IgD-negative memory B cell (primary cell): Measurements from ENCODE around the gene MTFP1. TPM values are rescaled to one million over a fixed set of nuclear protein-coding genes. Genes with fewer than 3 reads are reported as not detected.

Source experiments
- H3K27ac Mint-ChIP-seq, 3 donors: one replicate each; pipeline ENCODE4 v1.8.0; 2020 to 2022; ENCODE audit warnings: mild to moderate bottlenecking in 3 of 3, mixed read lengths in 3 of 3, moderate library complexity in 1 of 3
- H3K27me3 Mint-ChIP-seq: one replicate; pipeline ENCODE4 v1.8.0; 2021; ENCODE audit warnings: mixed read lengths
- H3K36me3 Mint-ChIP-seq: one replicate; pipeline ENCODE4 v1.8.0; 2020; ENCODE audit warnings: mild to moderate bottlenecking, mixed read lengths
- H3K4me1 Mint-ChIP-seq, 3 donors: one replicate each; pipeline ENCODE4 v1.8.0; 2020 to 2022; ENCODE audit warnings: mixed read lengths in 3 of 3, mild to moderate bottlenecking in 1 of 3
- H3K4me3 Mint-ChIP-seq, 4 donors: one replicate each; pipeline ENCODE4 v1.8.0; 2020 to 2022; ENCODE audit warnings: mild to moderate bottlenecking in 4 of 4, mixed read lengths in 4 of 4, moderate library complexity in 3 of 4
- H3K9me3 Mint-ChIP-seq, 3 donors: one replicate each; pipeline ENCODE4 v1.8.0; 2020 to 2021; ENCODE audit warnings: mixed read lengths in 3 of 3, mild to moderate bottlenecking in 1 of 3
- polyA plus RNA-seq: library from polyadenylated mRNA; unstranded; fragments of 300-500 nt; fragmentation: Illumina TruSeq; gene quantifications from one replicate; pipeline ENCODE4 v1.2.3, GENCODE V29; 2021

MTFP1 gene
- polyA plus RNA-seq: 27.8 TPM

GRCh38 chr22:30425616-30426387 is at the start of gene MTFP1:
MTFP1 (plus strand) TSS chr22:30425768; CDS start chr22:30425880, 112 bp downstream.
- Mint-ChIP-seq H3K4me3 (peak within 1 kb of the TSS; percentile 91 to 99 (median 96)), H3K36me3 (no peaks in the 10 kb centered on the region), H3K9me3 (no peaks in the 10 kb centered on the region), H3K4me1 (peaks cover 21 to 31% (median 28%) of the 10 kb centered on the region in 3 donors), H3K27me3 (no peaks in the 10 kb centered on the region), H3K27ac (peak within 1 kb of the TSS; percentile 81 to 99 (median 98))

GRCh38 chr22:30380011-30380410 is 45.6 kb upstream of the MTFP1 start:
- no peak overlapping the region for H3K27ac Mint-ChIP-seq
- H3K9me3 Mint-ChIP-seq: no peaks in the 10 kb centered on the region
- no peak overlapping the region for H3K4me3 Mint-ChIP-seq
- H3K27me3 Mint-ChIP-seq: no peaks in the 10 kb centered on the region
- H3K36me3 Mint-ChIP-seq: peaks cover 4% of the 10 kb centered on the region
- peaks cover 0 to 1% (median 1%) of the 10 kb centered on the region in 3 donors for H3K4me1 Mint-ChIP-seq

- Mint-ChIP-seq H3K27me3 (no peaks in the 10 kb centered on the region), H3K36me3 (peaks cover 4% of the 10 kb centered on the region), H3K9me3 (no peaks in the 10 kb centered on the region), H3K4me3 (no peak overlapping the region), H3K4me1 (peaks cover 0 to 3% (median 3%) of the 10 kb centered on the region in 3 donors), H3K27ac (no peak overlapping the region)
Observed at GRCh38 chr22:30381264-30381663, 44.3 kb upstream of the MTFP1 start.

GRCh38 chr22:30382340-30382739 is 43.2 kb upstream of the MTFP1 start:
- H3K27me3 Mint-ChIP-seq: no peaks in the 10 kb centered on the region
- H3K4me1 Mint-ChIP-seq: peaks cover 0 to 6% (median 5%) of the 10 kb centered on the region in 3 donors
- no peak overlapping the region for H3K4me3 Mint-ChIP-seq
- H3K9me3 Mint-ChIP-seq: no peaks in the 10 kb centered on the region
- H3K36me3 Mint-ChIP-seq: peaks cover 4% of the 10 kb centered on the region
- no peak overlapping the region for H3K27ac Mint-ChIP-seq

- Mint-ChIP-seq H3K4me1 (peaks cover 0 to 9% (median 8%) of the 10 kb centered on the region in 3 donors), H3K4me3 (peak overlapping the region in 1 of 4 donors; percentile 52)
Observed at GRCh38 chr22:30383061-30383460, 42.5 kb upstream of the MTFP1 start.

GRCh38 chr22:30385942-30386341 is 39.6 kb upstream of the MTFP1 start:
- Mint-ChIP-seq H3K4me1 (peaks cover 0 to 11% (median 9%) of the 10 kb centered on the region in 3 donors), H3K9me3 (no peaks in the 10 kb centered on the region), H3K27ac (no peak overlapping the region), H3K4me3 (peak overlapping the region; percentile 79 to 92 (median 86)), H3K27me3 (peaks cover 1% of the 10 kb centered on the region), H3K36me3 (peaks cover 2% of the 10 kb centered on the region)

More at GRCh38 chr22:30383061-30383460, 42.5 kb upstream of the MTFP1 start:
- Mint-ChIP-seq H3K27ac (no peak overlapping the region), H3K9me3 (no peaks in the 10 kb centered on the region), H3K36me3 (peaks cover 4% of the 10 kb centered on the region), H3K27me3 (peaks cover 1% of the 10 kb centered on the region)

GRCh38 chr22:30386608-30386959 is 39.0 kb upstream of the MTFP1 start:
- Mint-ChIP-seq H3K27me3 (peaks cover 1% of the 10 kb centered on the region), H3K36me3 (no peaks in the 10 kb centered on the region), H3K4me1 (peaks cover 6 to 17% (median 15%) of the 10 kb centered on the region in 3 donors), H3K27ac (no peak overlapping the region), H3K4me3 (peak overlapping the region; percentile 79 to 92 (median 86)), H3K9me3 (no peaks in the 10 kb centered on the region)

GRCh38 chr22:30386960-30387827 is 38.4 kb upstream of the MTFP1 start, which contains the start of gene RNF215:
RNF215 (minus strand) TSS chr22:30387411; CDS start chr22:30387313, 98 bp downstream.
- H3K4me1 Mint-ChIP-seq: peaks cover 9 to 19% (median 17%) of the 10 kb centered on the region in 3 donors
- H3K27me3 Mint-ChIP-seq: peaks cover 1% of the 10 kb centered on the region
- no peak within 1 kb of the TSS for H3K27ac Mint-ChIP-seq
- no peaks in the 10 kb centered on the region for H3K9me3 Mint-ChIP-seq
- no peaks in the 10 kb centered on the region for H3K36me3 Mint-ChIP-seq
- peak within 1 kb of the TSS; percentile 79 to 92 (median 88) for H3K4me3 Mint-ChIP-seq

- peaks cover 0 to 2% (median 0%) of the 10 kb centered on the region in 3 donors for H3K9me3 Mint-ChIP-seq
- peak overlapping the region in 2 of 4 donors; percentile 37 to 61 for H3K4me3 Mint-ChIP-seq
- peaks cover 10 to 23% (median 23%) of the 10 kb centered on the region in 3 donors for H3K4me1 Mint-ChIP-seq
Observed at GRCh38 chr22:30390974-30391691, 34.4 kb upstream of the MTFP1 start.

GRCh38 chr22:30392661-30393321 is 32.8 kb upstream of the MTFP1 start:
- H3K4me3 Mint-ChIP-seq: peak overlapping the region in 2 of 4 donors; percentile 39 to 78
- H3K27me3 Mint-ChIP-seq: peaks cover 30% of the 10 kb centered on the region
- peaks cover 10 to 17% (median 15%) of the 10 kb centered on the region in 3 donors for H3K4me1 Mint-ChIP-seq
- no peaks in the 10 kb centered on the region for H3K36me3 Mint-ChIP-seq
- peak overlapping the region in 1 of 3 donors; percentile 73 for H3K27ac Mint-ChIP-seq
- peaks cover 0 to 2% (median 0%) of the 10 kb centered on the region in 3 donors for H3K9me3 Mint-ChIP-seq

More at GRCh38 chr22:30390974-30391691, 34.4 kb upstream of the MTFP1 start:
- peak overlapping the region in 2 of 3 donors; percentile 12 to 25 for H3K27ac Mint-ChIP-seq
- H3K27me3 Mint-ChIP-seq: peaks cover 16% of the 10 kb centered on the region
- H3K36me3 Mint-ChIP-seq: no peaks in the 10 kb centered on the region

GRCh38 chr22:30393322-30393680 is 32.3 kb upstream of the MTFP1 start:
- H3K4me3 Mint-ChIP-seq: no peak overlapping the region

GRCh38 chr22:30393885-30394284 is 31.7 kb upstream of the MTFP1 start:
- Mint-ChIP-seq H3K27ac (peak overlapping the region in 1 of 3 donors; percentile 72), H3K9me3 (peaks cover 0 to 2% (median 0%) of the 10 kb centered on the region in 3 donors), H3K27me3 (peaks cover 39% of the 10 kb centered on the region), H3K4me1 (peaks cover 10 to 17% (median 15%) of the 10 kb centered on the region in 3 donors), H3K4me3 (peak overlapping the region in 1 of 4 donors; percentile 71), H3K36me3 (no peaks in the 10 kb centered on the region)

More at GRCh38 chr22:30393322-30393680, 32.3 kb upstream of the MTFP1 start:
- Mint-ChIP-seq H3K36me3 (no peaks in the 10 kb centered on the region), H3K27ac (peak overlapping the region in 1 of 3 donors; percentile 73), H3K27me3 (peaks cover 34% of the 10 kb centered on the region), H3K9me3 (peaks cover 0 to 2% (median 0%) of the 10 kb centered on the region in 3 donors), H3K4me1 (peaks cover 10 to 17% (median 15%) of the 10 kb centered on the region in 3 donors)

GRCh38 chr22:30396871-30397655 is 28.5 kb upstream of the MTFP1 start, which contains the start of gene SEC14L2:
SEC14L2 (plus strand) TSS chr22:30397018; CDS start chr22:30397117, 99 bp downstream.
- H3K27me3 Mint-ChIP-seq: peaks cover 44% of the 10 kb centered on the region
- peak within 1 kb of the TSS; percentile 50 to 89 (median 80) for H3K4me3 Mint-ChIP-seq
- H3K4me1 Mint-ChIP-seq: peaks cover 2 to 6% (median 5%) of the 10 kb centered on the region in 3 donors
- H3K36me3 Mint-ChIP-seq: no peaks in the 10 kb centered on the region
- peaks cover 0 to 2% (median 0%) of the 10 kb centered on the region in 3 donors for H3K9me3 Mint-ChIP-seq
- peak within 1 kb of the TSS in 1 of 3 donors; percentile 23 for H3K27ac Mint-ChIP-seq
